Heart left ventricle (tissue), 16 donors: ENCODE measurements around the gene ZMYM3. TPM values are rescaled to one million over a fixed set of nuclear protein-coding genes. Genes with fewer than 3 reads are reported as not detected.

Experiments
- ATAC-seq, 4 donors: fragments of 200-7000 bp; cut with Tn5 transposase; one replicate each; pipeline ENCODE4 v1.9.1; 2020 to 2022; ENCODE audit warnings: moderate library complexity in 4 of 4, mild to moderate bottlenecking in 3 of 4, moderate number of reproducible peaks in 1 of 4
- DNase-seq, 5 donors: peaks; one replicate each; pipeline ENCODE4 v3.0.0-alpha.2; 2020
- H3K27ac ChIP-seq, 12 donors: fragments of 200-600 bp; sonication (generic) in 4 of 12; one replicate each; pipeline versions ENCODE4 v1.5.0 to v1.8.0; 2016 to 2022; ENCODE audit warnings: mild to moderate bottlenecking in 2 of 12
- H3K27me3 ChIP-seq, 9 donors: fragments of 200-600 bp; sonication (generic) in 2 of 9; one replicate each; pipeline versions ENCODE4 v1.5.1 to v1.8.0; 2016 to 2022; ENCODE audit warnings: mild to moderate bottlenecking in 3 of 9
- H3K36me3 ChIP-seq, 9 donors: fragments of 200-600 bp; sonication (generic) in 2 of 9; one replicate each; pipeline versions ENCODE4 v1.5.0 to v1.8.0; 2018 to 2022; ENCODE audit warnings: mild to moderate bottlenecking in 2 of 9
- H3K4me1 ChIP-seq, 12 donors: fragments of 200-600 bp; sonication (generic) in 4 of 12; one replicate each; pipeline versions ENCODE4 v1.5.0 to v1.8.0; 2016 to 2022; ENCODE audit warnings: mild to moderate bottlenecking in 3 of 12
- H3K4me3 ChIP-seq, 12 donors: fragments of 200-600 bp; sonication (generic) in 4 of 12; one replicate each; pipeline versions ENCODE4 v1.5.0 to v1.8.0; 2017 to 2022; ENCODE audit warnings: mild to moderate bottlenecking in 9 of 12, moderate library complexity in 4 of 12
- H3K9me3 ChIP-seq, 12 donors: fragments of 200-600 bp; sonication (generic) in 4 of 12; one replicate each; pipeline versions ENCODE4 v1.5.0 to v1.8.0; 2016 to 2022; ENCODE audit warnings: mild to moderate bottlenecking in 1 of 12
- POLR2A ChIP-seq, 2 donors: fragments of 450-650 bp; IDR thresholded peaks; one replicate each; pipeline ENCODE4 v1.6.1; 2017; ENCODE audit warnings: antibody characterized with exemption in 2 of 2, mild to moderate bottlenecking in 2 of 2, moderate library complexity in 2 of 2
- WGBS, 4 donors: extraction: QIAGEN DNeasy Blood & Tissue Kit in 2 of 4; methylation state at CpG; one replicate each; pipeline versions ENCODE4 v1.1.5 to v1.1.7; 2013 to 2018; 5-methylcytosine and 5-hydroxymethylcytosine counted together
- intact Hi-C, 10 donors: fragments of 100-400 bp; cut with DNase I; formaldehyde crosslinking; loops; one replicate each; pipeline versions ENCODE4 v1.11.1 to v1.14.2; 2022
- polyA plus RNA-seq, 2 donors: library from polyadenylated mRNA; stranded (reverse); fragments of 200-250 nt; gene quantifications; one replicate each; pipeline ENCODE4 v1.2.3, GENCODE V29; 2013
- total RNA-seq, 9 donors: library from RNA; depleted of rRNA in 2 of 9; stranded (reverse); fragments of >200 nt in 2 of 9; fragmentation: NEBNext Ultra II Directional in 3 of 9; extraction: Animal tissue kit (Norgen Biotek cat#: 25700) in 3 of 9; gene quantifications; one replicate each; pipeline versions ENCODE4 v1.1.0 to v1.2.4, GENCODE V29; 2016 to 2023
- TF ChIP-seq, protein P1 (sequence below), 12 donors: fragments of 200-600 bp; sonication (generic) in 4 of 12; IDR thresholded peaks; one replicate each; pipeline versions ENCODE4 v1.5.0 to v1.8.0; 2018 to 2022; ENCODE audit warnings: antibody characterized with exemption in 12 of 12, mild to moderate bottlenecking in 5 of 12
- donor health status: ischemic (EF 13 %, LVEDD 7.1; RV severe dilation, severe dysfunction).
- donor health status: healthy with polysubstance abuse.
- donor health status: DM: no; HTN: yes; CAD: no.
- donor health status: DM: no; HTN: no; CAD: no.
- donor health status: ischemic (EF 25% LVEDD 6.9; RV normal size, moderate dysfunction).
- donor health status: ischemic (EF 25% LVEDD 5.7; RV mildly dilated, moderate dysfunction).
- donor health status: healthy.
- donor health status: DM: yes; HTN: yes; CAD: no.
- donor health status: ischemic (EF 35%, LVEDD 5.7; RV mildly dilated, moderate dysfunction).
- donor health status: nonischemic (EF 11% LVEDD 7.7; RV severe dilation, severe dysfunction).
- donor health status: DM: yes; HTN: yes; CAD: no.
- donor health status: PGD.
- donor health status: ischemic (EF 29% LVEDD 5.4; RV normal size, mild dysfunction).
- donor health status: nonischemic (EF 23%, LVEDD 6.1; RV moderate dilation, normal function).

Gene ZMYM3
- total and polyA plus RNA-seq, 11 donors, result 5.1 to 22.9 (median 13.8) TPM

DNA sequence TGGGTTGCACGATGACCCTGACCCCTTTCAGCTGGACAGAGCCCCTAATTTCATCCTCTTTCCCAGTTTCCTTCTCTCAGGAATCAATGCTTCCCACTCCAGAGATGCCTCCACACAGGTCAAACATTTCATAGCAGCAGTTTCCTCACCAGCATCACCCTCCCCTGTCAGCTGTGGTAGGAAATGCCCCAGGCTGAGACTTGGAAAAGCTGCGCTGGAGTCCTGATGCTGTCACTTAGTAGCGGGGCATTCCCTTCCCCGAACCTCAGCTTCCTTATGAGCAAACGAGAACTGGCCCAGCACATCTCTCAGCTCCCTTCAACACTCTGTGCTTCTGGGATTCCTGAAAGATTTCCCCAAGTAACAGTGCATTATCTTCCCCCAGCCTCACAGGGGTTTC is 28.3 kb downstream of the ZMYM3 start:
- Histone ChIP-seq H3K27ac (no peak overlapping the region), H3K27me3 (peaks cover 0 to 5% (median 0%) of the 10 kb centered on the region in 9 donors), H3K36me3 (no peaks in the 10 kb centered on the region), H3K4me1 (no peaks in the 10 kb centered on the region), H3K4me3 (no peak overlapping the region), H3K9me3 (no peaks in the 10 kb centered on the region)
- ATAC-seq (no peak), DNase-seq (no peak)
- TF ChIP-seq, protein P1, sequence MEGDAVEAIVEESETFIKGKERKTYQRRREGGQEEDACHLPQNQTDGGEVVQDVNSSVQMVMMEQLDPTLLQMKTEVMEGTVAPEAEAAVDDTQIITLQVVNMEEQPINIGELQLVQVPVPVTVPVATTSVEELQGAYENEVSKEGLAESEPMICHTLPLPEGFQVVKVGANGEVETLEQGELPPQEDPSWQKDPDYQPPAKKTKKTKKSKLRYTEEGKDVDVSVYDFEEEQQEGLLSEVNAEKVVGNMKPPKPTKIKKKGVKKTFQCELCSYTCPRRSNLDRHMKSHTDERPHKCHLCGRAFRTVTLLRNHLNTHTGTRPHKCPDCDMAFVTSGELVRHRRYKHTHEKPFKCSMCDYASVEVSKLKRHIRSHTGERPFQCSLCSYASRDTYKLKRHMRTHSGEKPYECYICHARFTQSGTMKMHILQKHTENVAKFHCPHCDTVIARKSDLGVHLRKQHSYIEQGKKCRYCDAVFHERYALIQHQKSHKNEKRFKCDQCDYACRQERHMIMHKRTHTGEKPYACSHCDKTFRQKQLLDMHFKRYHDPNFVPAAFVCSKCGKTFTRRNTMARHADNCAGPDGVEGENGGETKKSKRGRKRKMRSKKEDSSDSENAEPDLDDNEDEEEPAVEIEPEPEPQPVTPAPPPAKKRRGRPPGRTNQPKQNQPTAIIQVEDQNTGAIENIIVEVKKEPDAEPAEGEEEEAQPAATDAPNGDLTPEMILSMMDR (IDR thresholded peaks at IDR 0.05), result no peak
- no peak for TF ChIP-seq POLR2A (IDR thresholded peaks at IDR 0.05)
- intact Hi-C loops, result no loop called here
- WGBS, 4 donors, result 36 to 66% (median 54%) methylated on average over 5 of the region's 5 CpGs

DNA sequence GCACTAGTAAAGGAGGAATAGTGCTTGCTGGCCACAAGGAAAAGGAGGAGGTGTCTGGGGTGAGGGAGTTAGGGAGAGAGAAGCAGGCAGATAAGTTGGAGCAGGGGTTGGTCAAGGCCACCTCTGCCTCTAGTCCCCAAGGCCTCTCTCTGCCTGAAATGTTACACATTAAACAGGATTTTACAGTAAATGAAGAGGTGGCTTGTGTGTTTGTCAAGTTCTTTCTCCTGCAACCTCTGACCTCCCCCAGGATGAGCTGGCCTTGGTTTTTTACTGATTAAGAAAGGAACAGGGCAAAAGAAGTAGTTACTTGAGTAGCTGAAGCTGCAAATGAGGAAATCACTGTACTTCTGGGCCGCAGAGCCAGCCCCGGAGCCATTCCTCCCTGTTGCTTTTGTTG is 28.9 kb downstream of the ZMYM3 start:
- WGBS, 4 donors, result 51 to 67% (median 56%) methylated on average over 2 of the region's 2 CpGs
- H3K27ac ChIP-seq, result no peak overlapping the region
- ATAC-seq (no peak), DNase-seq (no peak)
- intact Hi-C loops, result no loop called here
- TF ChIP-seq POLR2A (IDR thresholded peaks at IDR 0.05), result no peak
- TF ChIP-seq, protein P1 (IDR thresholded peaks at IDR 0.05), result no peak
- no peaks in the 10 kb centered on the region for H3K4me1 ChIP-seq
- H3K4me3 ChIP-seq, result no peak overlapping the region
- no peaks in the 10 kb centered on the region for H3K9me3 ChIP-seq
- H3K36me3 ChIP-seq, result no peaks in the 10 kb centered on the region
- peaks cover 0 to 5% (median 0%) of the 10 kb centered on the region in 9 donors for H3K27me3 ChIP-seq

DNA sequence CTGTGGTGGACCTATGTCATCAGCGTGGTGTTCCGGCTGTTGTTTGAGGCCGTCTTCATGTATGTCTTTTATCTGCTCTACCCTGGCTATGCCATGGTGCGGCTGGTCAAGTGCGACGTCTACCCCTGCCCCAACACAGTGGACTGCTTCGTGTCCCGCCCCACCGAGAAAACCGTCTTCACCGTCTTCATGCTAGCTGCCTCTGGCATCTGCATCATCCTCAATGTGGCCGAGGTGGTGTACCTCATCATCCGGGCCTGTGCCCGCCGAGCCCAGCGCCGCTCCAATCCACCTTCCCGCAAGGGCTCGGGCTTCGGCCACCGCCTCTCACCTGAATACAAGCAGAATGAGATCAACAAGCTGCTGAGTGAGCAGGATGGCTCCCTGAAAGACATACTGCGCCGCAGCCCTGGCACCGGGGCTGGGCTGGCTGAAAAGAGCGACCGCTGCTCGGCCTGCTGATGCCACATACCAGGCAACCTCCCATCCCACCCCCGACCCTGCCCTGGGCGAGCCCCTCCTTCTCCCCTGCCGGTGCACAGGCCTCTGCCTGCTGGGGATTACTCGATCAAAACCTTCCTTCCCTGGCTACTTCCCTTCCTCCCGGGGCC is 29.7 kb downstream of the ZMYM3 start:
- TF ChIP-seq, protein P1 (IDR thresholded peaks at IDR 0.05), result no peak
- no peak for TF ChIP-seq POLR2A (IDR thresholded peaks at IDR 0.05)
- Histone ChIP-seq H3K4me1 (no peaks in the 10 kb centered on the region), H3K27ac (no peak overlapping the region), H3K27me3 (peaks cover 0 to 5% (median 0%) of the 10 kb centered on the region in 9 donors), H3K36me3 (no peaks in the 10 kb centered on the region), H3K4me3 (no peak overlapping the region), H3K9me3 (no peaks in the 10 kb centered on the region)
- no peak for DNase-seq
- WGBS, 4 donors, result 80 to 85% (median 81%) methylated on average over 14 to 32 of the region's 32 CpGs
- ATAC-seq, result no peak
- intact Hi-C loops, result no loop called here

DNA sequence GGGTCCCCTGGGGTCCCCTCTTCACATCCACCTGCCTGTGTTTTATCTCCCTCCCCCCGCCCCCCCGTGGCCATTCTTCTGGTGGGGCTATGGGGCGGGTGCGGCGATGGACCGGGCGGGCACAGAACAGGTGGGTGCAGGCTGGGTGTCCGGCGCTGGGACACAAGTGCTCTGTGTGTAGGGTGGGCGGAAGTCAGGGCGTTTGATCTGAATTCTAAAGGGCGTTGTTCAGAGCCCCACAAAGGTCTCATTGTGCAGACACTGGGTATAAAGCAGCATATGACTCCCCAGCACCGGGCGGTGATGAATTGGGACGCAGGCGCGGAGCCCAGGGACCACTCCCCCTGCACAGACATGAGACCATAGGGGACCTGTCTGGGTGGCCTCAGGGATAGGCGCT is 31.0 kb downstream of the ZMYM3 start, which contains the start of gene GJB1:
TSS of gene GJB1 (plus strand) at position 296 of the 400 bp plus-strand sequence. CDS start 484 bp downstream, outside the sequence.
- no peak for ATAC-seq
- intact Hi-C loops, result no loop called here
- Histone ChIP-seq H3K27ac (no peak within 1 kb of the TSS), H3K4me3 (no peak within 1 kb of the TSS), H3K9me3 (no peaks in the 10 kb centered on the region), H3K36me3 (no peaks in the 10 kb centered on the region), H3K27me3 (peaks cover 0 to 5% (median 0%) of the 10 kb centered on the region in 9 donors), H3K4me1 (no peaks in the 10 kb centered on the region)
- DNase-seq, result no peak
- 74 to 85% (median 83%) methylated on average over 11 to 18 of the region's 18 CpGs for WGBS, 4 donors
- TF ChIP-seq, protein P1 (IDR thresholded peaks at IDR 0.05), result no peak
- no peak for TF ChIP-seq POLR2A (IDR thresholded peaks at IDR 0.05)
